Measurements from ENCODE around the gene FEZ2. TPM values are rescaled to one million over a fixed set of nuclear protein-coding genes. Genes with fewer than 3 reads are reported as not detected.

The FEZ2 gene
- total RNA-seq, 1 experiment from 2014 or later, result 47.6 TPM

DNA sequence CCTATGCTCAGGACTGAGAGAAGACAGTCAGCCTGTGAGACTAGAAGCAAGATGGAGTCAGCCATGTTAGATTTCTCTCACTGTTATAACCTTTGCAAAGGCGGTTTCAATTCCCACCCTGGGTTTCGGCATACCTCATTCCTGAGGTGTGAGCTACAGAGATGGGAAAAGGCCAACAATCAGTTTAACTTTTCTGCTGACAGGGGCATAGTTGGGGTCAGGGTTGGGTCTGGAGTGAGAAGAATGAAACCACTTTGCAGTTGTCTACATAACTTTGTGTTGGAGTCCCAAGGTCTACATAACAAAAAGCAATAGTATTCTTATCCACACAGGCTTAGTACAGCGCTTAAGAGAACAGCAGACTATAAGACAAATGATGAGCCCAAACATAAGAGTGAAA lies 28.1 kb upstream of the FEZ2 start:
- no peak overlapping the region for H3K27ac Mint-ChIP-seq (ENCODE audit: unreplicated experiment)
- no peak overlapping the region for H3K4me3 Mint-ChIP-seq (ENCODE audit: low read depth, unreplicated experiment)
- no peak for TF ChIP-seq CTCF (IDR thresholded peaks at IDR 0.05; ENCODE audit: unreplicated experiment)
- intact Hi-C loops (cut with micrococcal nuclease; ENCODE audit: unreplicated experiment), result no loop called here
- no peaks in the 10 kb centered on the region for H3K27me3 Mint-ChIP-seq (ENCODE audit: unreplicated experiment)
- H3K9me3 Mint-ChIP-seq (ENCODE audit: low read depth, unreplicated experiment), result no peaks in the 10 kb centered on the region
- CTCF ChIA-PET, result no interaction called here
- no TSS peak for BruUV-seq (replicated peaks)
- no peak for DNase-seq
- H3K4me1 Mint-ChIP-seq (ENCODE audit: low read depth, unreplicated experiment), result no peaks in the 10 kb centered on the region
- H3K36me3 Mint-ChIP-seq (ENCODE audit: insufficient read depth, unreplicated experiment), result no peaks in the 10 kb centered on the region

DNA sequence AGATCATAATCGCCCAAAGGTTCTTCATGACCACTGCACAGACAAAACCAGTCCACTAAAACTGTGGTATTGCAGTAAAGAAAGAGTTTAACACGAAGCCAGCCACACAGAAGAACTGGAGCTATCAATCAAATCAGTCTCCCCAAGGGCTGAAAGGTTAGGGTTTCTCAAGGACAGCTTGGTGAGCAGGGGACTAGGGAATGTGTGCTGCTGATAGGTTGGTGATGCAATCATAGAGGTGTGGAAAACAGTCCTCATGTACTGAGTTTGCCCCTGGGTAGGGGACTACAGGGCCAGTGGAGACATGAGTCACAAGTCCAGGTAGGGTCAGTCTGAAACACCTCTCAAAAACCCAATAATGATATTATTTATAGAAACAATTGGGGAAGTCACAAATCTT lies 27.3 kb upstream of the FEZ2 start:
- DNase-seq, result no peak
- Mint-ChIP-seq H3K36me3 (ENCODE audit: insufficient read depth, unreplicated experiment) (no peaks in the 10 kb centered on the region), H3K4me3 (ENCODE audit: low read depth, unreplicated experiment) (no peak overlapping the region), H3K27ac (ENCODE audit: unreplicated experiment) (no peak overlapping the region), H3K27me3 (ENCODE audit: unreplicated experiment) (no peaks in the 10 kb centered on the region), H3K9me3 (ENCODE audit: low read depth, unreplicated experiment) (no peaks in the 10 kb centered on the region), H3K4me1 (ENCODE audit: low read depth, unreplicated experiment) (no peaks in the 10 kb centered on the region)
- no peak for TF ChIP-seq CTCF (IDR thresholded peaks at IDR 0.05; ENCODE audit: unreplicated experiment)
- intact Hi-C loops (cut with micrococcal nuclease; ENCODE audit: unreplicated experiment), result no loop called here
- CTCF ChIA-PET, result no interaction called here
- no TSS peak for BruUV-seq (replicated peaks)

- CTCF ChIA-PET, result no interaction called here
- BruUV-seq (replicated peaks), result no TSS peak
- no peaks in the 10 kb centered on the region for H3K36me3 Mint-ChIP-seq (ENCODE audit: insufficient read depth, unreplicated experiment)
- no peak overlapping the region for H3K27ac Mint-ChIP-seq (ENCODE audit: unreplicated experiment)
- peaks cover 8% of the 10 kb centered on the region for H3K4me1 Mint-ChIP-seq (ENCODE audit: low read depth, unreplicated experiment)
- TF ChIP-seq CTCF (IDR thresholded peaks at IDR 0.05; ENCODE audit: unreplicated experiment), result no peak
- DNase-seq, result no peak
- intact Hi-C loops (cut with micrococcal nuclease; ENCODE audit: unreplicated experiment), result no loop called here
- no peaks in the 10 kb centered on the region for H3K27me3 Mint-ChIP-seq (ENCODE audit: unreplicated experiment)
- H3K4me3 Mint-ChIP-seq (ENCODE audit: low read depth, unreplicated experiment), result no peak overlapping the region
- H3K9me3 Mint-ChIP-seq (ENCODE audit: low read depth, unreplicated experiment), result no peaks in the 10 kb centered on the region
These were observed 22.4 kb upstream of the FEZ2 start for GRCh38 chr2:36620321-36620720.

DNA sequence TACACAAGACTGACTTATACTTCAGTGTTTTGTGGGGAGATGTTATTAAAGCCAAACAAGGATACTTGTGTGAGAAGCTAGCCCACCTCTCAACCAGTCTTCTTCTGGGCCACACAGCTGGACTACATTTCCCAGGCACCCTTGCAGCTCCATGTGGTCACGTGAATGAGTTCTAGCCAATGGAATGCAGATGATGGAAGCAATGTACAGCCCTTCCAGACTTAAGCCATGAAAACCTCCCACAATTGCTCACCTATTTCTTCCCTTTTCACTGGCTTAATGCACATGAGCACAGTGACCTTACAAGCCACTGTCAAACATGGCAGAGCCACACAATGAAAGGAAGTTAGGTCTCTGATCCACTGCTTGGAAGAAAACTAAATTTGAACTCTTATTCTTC lies 20.4 kb upstream of the FEZ2 start:
- CTCF ChIA-PET, result interaction anchor here (0.6 kb wide), 1 partner anchor 10 kb away, joined by 4 read pairs; no protein-coding TSS in a partner anchor
- Mint-ChIP-seq H3K4me1 (ENCODE audit: low read depth, unreplicated experiment) (peaks cover 8% of the 10 kb centered on the region), H3K27me3 (ENCODE audit: unreplicated experiment) (no peaks in the 10 kb centered on the region), H3K4me3 (ENCODE audit: low read depth, unreplicated experiment) (no peak overlapping the region), H3K27ac (ENCODE audit: unreplicated experiment) (no peak overlapping the region), H3K9me3 (ENCODE audit: low read depth, unreplicated experiment) (no peaks in the 10 kb centered on the region), H3K36me3 (ENCODE audit: insufficient read depth, unreplicated experiment) (no peaks in the 10 kb centered on the region)
- peak; percentile 63 for DNase-seq
- BruUV-seq (replicated peaks), result no TSS peak
- TF ChIP-seq CTCF (IDR thresholded peaks at IDR 0.05; ENCODE audit: unreplicated experiment), result no peak
- intact Hi-C loops (cut with micrococcal nuclease; ENCODE audit: unreplicated experiment), result no loop called here
